Measurements from ENCODE around the gene CPLX3.

DNA sequence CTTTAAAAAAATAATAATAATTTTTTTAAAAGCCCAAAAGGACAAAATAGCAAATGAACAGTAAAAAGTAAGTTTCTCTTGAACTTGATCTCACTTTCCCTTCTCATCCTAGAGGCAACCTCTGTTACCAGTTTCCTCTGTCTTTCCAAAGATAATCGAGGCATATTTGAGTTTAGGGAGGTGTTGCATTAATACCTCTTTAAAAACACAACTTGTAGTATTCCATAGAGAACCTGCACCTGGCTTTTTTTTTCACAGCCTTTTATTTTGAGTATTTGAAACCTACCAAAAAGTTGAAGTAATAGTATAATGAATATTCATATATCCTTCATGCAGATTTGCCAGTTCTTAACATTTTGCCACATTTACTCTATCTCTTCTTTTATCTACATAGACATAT, 35.4 kb upstream of the CPLX3 start:
- TF ChIP-seq, protein P1, sequence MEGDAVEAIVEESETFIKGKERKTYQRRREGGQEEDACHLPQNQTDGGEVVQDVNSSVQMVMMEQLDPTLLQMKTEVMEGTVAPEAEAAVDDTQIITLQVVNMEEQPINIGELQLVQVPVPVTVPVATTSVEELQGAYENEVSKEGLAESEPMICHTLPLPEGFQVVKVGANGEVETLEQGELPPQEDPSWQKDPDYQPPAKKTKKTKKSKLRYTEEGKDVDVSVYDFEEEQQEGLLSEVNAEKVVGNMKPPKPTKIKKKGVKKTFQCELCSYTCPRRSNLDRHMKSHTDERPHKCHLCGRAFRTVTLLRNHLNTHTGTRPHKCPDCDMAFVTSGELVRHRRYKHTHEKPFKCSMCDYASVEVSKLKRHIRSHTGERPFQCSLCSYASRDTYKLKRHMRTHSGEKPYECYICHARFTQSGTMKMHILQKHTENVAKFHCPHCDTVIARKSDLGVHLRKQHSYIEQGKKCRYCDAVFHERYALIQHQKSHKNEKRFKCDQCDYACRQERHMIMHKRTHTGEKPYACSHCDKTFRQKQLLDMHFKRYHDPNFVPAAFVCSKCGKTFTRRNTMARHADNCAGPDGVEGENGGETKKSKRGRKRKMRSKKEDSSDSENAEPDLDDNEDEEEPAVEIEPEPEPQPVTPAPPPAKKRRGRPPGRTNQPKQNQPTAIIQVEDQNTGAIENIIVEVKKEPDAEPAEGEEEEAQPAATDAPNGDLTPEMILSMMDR (IDR thresholded peaks at IDR 0.05): no peak
- TF ChIP-seq POLR2A (IDR thresholded peaks at IDR 0.05): no peak

Measured in gastroesophageal sphincter (tissue), 3 donors.